Fibroblast of skin of right quadriceps (primary cell): ENCODE measurements around the gene IGFBP3.
"Not testable (repeated sequence)": the region's sequence is repeated elsewhere in the genome, so short reads cannot be mapped to it uniquely, and the experiment has no call there.

Source experiments
- DNase-seq: peaks from one replicate; pipeline ENCODE4 v3.0.0-alpha.2; 2013

IGFBP3 gene, protein sequence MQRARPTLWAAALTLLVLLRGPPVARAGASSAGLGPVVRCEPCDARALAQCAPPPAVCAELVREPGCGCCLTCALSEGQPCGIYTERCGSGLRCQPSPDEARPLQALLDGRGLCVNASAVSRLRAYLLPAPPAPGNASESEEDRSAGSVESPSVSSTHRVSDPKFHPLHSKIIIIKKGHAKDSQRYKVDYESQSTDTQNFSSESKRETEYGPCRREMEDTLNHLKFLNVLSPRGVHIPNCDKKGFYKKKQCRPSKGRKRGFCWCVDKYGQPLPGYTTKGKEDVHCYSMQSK

DNA sequence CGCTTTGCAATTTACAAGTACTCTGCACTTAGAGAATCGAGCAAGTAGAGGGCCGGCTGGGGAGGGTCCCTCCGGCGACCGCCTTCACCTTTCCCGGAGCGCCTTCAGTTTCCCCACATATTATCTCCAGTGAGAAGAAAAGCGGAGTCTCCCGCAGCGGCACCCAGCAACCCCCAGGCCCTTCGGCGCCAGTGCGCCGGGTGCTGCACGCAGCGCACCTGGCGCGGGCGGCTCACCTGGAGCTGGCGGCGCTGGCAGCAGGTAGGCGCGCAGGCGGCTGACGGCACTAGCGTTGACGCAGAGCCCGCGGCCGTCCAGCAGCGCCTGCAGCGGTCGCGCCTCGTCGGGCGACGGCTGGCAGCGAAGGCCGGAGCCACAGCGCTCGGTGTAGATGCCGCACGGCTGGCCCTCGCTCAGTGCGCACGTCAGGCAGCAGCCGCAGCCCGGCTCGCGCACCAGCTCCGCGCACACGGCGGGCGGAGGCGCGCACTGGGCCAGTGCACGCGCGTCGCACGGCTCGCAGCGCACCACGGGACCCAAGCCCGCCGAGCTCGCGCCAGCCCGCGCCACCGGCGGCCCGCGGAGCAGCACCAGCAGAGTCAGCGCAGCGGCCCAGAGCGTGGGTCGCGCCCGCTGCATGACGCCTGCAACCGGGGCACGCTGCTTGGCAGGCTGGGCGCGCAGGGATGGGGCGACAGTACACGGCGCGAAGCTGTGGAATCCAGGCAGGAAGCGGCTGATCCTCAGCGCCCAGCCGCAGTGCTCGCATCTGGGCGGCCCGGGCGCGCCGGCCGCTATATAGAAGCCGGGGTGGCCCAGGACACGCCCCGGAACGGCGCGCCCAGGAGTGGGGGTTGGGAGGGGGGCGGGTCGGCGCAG, at the start of gene IGFBP3:
Gene IGFBP3 (minus strand): TSS at position 771 of the 879 bp plus-strand sequence. CDS start 132 bp downstream, at position 639.
- DNase-seq = peak; percentile 69

DNA sequence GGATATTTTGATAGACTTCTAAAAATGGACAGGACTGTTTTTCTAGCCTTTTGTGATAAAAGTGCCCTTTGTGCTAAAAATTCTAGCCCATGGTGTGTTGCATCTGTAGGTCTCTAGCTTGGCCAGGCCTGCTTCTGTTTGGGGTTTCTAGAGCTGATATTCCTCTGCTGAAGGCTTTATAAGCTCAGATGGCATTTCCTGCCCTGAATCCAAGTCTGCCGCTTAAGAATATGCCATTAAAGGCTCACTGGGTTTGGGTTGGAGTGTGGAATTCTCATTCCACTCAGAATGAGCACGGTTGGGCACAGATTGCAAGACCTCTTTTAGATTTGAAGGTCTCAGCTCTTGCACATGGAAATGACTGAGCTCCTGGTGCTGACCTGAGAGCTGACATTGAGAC, 49.4 kb upstream of the IGFBP3 start:
- peak; percentile 11 for DNase-seq

DNA sequence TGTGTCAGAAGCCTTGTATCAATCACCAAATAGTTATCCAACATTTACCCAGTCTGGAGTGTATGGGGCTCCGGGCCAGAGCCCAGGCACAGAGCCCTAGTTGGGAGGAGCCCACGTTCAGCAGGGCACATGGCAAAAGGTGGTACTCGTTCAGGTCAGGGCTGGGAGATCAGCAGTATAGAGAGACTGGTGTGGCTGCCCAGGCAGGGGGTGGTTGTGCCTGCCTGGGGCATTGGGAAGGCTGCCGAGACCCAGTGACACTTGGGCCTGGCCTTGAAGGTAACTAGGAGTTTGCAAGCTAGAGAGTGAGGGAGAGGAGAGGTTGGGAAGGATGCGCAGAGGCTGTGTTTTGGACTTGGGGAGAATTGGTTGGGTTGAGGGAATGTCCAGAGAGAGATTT, 48.9 kb upstream of the IGFBP3 start:
- no peak for DNase-seq

DNA sequence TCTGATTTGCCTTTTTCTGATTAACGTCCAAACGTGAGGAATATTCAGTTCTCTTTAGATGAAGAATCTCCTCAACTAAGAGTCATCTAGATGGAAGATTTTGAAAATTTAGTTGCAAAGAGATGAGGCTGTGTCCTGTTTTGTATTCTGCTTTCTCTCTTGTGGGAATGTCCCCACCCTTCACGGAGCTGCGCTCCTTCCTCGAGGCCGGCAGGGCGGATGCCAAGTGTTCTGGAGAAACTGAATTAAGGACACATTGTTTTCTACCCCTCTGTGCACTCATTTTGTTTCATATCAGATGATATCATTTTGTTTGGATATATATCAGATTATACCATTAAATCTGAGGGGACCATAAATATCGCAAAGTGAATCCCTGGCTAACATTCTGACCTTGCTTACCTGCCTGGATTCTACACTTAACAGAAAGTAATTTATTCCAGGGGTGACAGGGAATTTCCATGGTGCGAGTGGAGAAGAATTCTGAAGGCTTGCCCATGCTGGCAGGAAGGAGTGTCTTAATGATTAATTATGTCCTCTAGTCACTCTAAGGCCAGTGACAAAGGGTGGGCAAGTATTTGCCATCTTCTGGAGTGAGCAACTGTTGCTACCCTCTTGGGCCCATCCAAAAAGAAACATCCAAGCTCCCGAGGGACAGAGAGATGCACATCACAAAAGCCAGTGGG, 47.9 kb upstream of the IGFBP3 start:
- no peak for DNase-seq

DNA sequence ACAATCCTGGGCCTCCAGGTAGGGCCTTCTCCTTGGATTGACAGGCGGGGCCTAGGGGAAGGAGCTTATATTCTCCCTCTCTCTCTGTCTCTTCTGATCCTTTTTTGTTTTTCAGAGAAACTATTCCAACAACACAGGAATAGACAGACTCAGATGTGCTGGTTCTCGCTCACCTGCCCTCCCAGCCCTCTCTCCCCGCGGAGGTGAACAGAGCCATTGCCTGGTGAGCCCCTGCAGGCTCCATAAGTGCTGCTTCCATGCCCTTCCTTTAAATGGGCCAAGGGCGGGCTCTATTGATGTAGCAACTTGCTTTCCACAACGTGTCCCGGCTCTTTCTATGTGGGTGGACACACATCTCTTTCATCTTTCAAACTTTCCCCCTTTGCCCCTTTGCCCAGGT, 47.2 kb upstream of the IGFBP3 start:
- no peak for DNase-seq

DNA sequence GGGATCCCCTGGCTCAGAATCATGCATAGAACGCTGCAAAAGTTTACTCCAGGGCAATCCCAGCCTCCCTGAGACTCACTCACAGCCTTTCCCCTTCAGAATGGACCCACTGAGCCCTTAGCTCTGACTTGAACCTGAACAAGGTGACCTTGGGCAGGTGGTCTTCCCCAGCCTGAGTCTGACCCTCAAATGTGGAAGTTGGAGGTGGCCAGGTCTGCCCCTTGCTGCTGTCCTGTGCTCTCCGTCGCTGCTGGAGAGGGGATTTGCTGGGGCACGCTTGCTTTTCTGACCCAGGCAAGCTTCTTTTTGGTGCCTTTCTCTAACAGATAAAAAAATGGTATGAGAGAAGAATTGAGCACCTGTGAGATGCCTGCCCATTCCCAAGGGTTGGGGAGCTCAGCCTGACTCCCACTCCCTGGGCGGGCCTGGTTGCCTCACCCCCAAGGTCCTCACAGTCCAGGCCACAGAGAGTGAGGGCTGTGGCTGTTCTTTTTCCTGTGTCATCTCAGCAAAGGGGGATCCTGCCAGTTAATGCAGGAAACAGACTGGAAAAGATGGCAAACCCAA, 46.6 kb upstream of the IGFBP3 start:
- DNase-seq = no peak

DNA sequence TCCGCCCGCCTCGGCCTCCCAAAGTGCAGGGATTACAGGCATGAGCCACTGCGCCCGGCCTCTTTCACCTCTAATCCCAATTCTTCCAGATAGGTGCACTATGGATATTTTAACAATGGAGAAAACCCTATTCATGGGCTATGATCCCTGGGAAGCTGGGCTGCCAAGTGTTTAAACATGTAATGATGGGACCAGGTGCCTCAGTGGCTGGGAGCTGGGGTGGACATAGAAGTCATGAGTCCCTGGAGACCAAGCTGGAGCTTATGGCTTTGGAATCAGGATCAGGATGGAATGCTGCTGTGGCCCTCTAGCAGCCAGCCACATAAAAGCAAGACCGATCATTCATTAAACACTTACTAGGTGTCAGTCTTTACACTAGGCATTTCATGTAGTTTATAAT, 41.8 kb upstream of the IGFBP3 start:
- DNase-seq = no peak

DNA sequence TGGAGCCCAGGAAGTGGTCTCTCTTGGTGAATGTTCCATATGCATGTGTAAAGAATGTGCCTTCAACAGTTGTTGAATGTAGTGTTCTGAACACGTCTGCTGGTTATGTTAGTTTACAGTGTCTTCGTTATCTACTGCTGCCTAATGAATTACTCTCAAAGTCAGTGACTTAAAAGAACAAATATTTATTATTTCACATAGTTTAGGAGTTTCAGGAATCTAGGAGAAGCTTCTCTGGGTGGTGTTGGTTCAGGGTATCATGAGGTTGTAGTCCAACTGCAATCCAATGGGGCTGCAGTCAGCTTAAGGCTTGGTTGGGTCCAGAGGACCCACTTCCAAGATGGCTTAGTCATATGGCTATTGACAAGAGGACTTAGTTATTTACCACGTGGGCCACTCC, 36.6 kb upstream of the IGFBP3 start:
- DNase-seq = no peak

DNA sequence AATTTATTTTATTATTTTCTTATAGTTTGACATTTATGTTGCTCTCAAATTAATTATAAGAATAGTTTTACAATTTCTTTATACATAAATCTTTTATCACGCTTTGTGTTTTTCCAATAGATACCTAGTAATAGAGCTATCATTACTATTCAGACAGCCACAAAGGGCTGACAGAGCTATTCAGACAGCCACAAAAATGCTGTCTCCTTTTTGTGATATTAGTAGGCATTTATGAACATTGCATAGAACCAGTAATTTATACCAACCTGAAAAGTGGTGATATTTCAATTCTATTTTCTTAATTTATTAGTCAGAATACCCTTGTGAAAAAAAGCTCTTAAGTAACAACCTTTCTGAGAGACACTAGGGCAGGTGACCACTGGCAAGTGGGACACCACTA, 34.2 kb upstream of the IGFBP3 start:
- no peak for DNase-seq

DNA sequence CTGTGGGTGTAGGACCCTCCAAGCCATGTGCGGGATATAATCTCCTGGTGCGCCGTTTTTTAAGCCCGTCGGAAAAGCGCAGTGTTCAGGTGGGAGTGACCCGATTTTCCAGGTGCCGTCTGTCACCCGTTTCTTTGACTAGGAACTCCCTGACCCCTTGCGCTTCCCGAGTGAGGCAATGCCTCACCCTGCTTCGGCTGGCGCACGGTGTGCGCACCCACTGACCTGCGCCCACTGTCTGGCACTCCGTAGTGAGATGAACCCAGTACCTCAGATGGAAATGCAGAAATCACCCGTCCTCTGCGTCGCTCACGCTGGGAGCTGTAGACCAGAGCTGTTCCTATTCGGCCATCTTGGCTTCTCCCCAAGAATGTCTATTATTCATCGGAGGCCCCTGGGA, 32.0 kb upstream of the IGFBP3 start:
- not testable (repeated sequence) for DNase-seq

DNA sequence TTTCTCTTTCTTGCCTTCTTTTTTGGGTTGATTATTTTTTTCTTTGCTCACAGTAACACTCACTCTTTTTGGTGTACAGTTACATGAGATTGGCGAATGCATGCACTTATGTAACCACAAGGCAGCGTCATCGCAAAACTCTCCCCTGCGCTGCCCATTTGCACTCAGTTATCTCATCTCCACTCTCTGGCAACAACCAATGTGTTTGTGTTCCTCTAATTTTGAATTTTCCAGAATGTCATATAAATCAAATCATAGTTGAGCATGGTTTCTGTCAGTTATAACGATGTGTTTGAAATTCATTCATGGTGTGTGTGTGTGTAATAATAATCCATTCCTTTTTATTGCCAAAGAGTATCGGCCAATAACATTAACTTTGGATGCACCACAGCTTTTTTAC, 23.0 kb upstream of the IGFBP3 start:
- DNase-seq = no peak

DNA sequence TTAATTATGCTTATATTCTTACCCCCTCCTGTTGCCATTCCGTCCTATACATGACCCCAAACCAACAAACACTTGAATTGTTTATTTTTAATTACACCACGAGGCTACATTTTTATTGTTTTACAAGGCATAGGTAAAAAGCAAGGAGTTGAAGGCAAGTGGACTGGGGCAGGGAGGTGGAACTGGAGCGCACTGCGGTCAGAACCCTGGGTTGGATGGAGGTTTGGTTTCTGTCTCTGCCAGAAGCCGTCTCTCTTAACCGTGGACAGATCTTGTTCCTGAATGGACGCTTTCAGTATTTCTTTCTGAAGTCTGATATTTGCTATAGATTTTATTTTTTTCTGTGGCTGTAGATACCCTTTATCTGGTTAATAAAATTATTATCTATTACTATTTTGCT, 19.9 kb upstream of the IGFBP3 start:
- no peak for DNase-seq

DNA sequence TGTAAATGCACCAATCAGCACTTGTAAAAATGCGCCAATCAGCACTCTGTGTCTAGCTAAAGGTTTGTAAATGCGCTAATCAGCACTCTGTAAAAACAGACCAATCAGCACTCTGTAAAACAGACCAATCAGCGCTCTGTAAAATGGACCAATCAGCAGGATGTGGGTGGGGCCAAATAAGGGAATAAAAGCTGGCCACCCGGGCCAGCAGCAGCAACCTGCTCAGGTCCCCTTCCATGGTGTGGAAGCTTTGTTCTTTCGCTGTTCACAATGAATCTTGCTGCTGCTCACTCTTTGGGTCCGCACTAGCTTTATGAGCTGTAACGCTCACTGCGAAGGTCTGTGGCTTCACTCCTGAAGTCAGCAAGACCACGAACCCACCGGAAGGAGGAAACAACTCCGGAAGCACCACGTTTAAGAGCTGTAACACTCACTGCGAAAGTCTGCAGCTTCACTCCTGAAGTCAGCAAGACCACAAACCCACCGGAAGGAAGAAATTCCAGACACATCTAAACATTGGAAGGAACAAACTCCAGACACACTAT, 19.2 kb upstream of the IGFBP3 start:
- not testable (repeated sequence) for DNase-seq

DNA sequence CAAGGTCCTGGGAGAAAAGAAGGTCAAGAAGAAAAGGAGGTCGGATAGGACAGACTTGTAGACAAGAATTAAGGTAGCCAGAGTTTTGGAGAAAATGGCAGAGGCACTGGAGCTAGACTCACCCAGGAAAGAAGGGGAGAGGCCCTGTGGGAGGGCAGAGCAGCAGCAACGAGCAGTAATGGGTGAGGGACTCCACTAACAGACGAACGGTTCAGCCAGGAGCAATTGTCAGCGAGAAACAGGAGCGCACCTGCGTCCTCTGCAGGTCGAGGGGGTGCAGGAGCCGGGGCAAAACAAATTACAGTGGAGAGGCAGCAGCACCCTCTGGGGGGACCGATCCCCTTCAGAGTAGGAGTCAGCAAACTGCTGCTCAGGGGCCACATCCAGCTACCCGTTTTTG, 18.5 kb upstream of the IGFBP3 start:
- no peak for DNase-seq

DNA sequence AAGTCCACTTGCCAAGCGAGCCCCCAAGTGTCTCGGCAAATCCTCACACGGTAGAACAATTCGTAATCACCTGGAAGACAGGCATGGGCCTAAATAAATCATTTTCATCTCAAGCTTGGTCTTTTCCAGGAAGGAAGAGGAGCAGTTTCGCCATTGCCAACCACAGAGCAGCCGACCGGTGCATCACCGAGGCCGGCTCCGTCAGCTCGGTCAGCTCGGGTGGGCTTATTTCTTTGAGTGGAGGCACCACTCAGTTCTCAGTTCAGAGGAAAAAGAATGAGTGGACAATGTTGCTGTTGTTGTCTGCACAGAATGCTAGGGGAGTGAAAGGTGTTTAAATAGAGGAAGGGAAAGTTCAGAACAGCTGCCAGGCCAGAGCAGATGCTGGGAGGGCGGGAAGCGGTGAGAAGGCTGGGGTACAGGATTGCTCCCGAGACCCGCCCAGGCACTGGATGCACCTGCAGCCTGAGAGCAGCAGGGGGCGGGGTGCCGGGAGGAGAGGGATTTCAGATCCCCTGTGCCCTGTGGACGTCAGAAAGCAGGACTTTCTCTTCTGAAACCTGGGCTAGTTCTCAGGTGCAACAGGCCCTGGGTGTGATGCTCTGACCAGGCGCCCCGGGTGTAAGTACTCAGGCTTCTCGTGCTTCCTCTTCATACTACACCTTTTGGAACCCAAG, 17.7 kb upstream of the IGFBP3 start:
- DNase-seq = no peak

DNA sequence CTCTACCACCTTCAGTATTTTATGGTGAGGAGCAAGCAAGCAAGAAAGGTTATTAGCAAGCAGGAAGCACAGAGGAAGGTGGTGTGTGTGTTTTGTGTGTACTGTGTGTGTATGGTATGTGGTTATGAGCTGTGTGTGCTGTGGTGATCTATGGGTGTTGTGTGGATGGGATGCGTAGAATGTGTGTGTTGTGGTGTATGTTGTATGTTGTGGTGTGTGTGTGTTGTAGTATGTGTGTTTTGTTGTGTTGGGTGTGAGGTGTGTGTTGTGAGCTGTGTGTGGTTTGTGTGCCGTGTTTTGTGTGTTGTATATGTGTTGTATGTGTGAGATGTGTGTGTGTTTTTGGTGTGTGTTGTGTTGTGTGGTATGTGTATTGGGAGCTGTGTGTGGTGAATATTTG, 16.8 kb upstream of the IGFBP3 start:
- no peak for DNase-seq

DNA sequence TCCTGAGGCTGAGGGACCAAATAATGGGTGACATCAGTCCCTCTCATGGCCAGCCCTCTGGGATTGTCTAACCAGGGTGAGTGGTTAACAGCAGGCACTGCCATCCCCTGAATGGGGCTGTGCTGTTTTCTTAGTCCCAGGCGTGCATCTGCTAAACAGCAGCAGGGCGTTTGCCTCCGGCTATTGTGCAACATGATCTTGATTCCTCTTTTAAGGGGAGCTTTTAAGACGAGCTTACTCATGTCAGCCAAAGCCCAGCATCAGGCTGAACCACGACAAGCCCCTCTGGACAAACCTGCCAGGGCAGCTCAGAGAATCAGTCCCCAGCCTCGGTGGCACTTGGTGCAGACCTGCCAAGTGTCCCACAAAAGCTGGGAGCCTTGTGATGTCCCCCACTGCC, 16.2 kb upstream of the IGFBP3 start:
- DNase-seq = no peak

DNA sequence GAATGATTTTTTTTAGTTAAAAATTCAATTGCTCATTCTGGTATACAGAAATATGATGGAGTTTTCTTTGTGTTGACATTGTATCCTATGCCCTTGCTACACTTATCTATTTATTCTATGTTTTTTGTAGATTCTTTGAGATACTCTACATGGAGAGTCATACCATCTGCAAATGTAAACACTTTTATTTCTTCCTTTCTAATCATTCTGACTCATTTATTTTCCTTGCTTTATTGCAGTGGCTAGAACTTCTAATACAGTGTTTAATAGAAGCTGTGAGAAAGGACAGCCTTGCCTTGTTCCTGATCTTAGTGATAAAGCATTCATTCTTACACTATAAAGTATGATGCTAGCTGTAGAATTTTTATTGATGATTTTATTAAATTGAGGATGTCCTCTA, 9.9 kb upstream of the IGFBP3 start:
- DNase-seq = no peak

DNA sequence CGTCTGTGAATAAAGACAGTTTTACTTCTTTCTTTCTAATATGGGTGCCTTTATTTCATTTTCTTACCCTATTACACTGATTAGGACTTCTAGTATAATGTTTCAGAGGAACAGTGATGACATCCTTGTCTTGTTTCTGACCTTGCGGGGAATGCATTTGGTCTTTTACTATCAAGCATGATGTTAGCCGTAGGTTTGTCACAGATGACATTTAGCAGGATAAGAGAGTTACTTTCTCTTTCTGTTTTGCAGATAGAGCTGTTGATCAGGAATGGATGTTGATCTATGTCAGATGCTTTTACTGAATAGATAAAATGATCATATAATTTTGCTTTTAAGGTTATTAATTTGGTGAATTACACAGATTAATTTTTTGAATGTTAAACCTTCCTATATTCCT, 6.6 kb upstream of the IGFBP3 start:
- no peak for DNase-seq

DNA sequence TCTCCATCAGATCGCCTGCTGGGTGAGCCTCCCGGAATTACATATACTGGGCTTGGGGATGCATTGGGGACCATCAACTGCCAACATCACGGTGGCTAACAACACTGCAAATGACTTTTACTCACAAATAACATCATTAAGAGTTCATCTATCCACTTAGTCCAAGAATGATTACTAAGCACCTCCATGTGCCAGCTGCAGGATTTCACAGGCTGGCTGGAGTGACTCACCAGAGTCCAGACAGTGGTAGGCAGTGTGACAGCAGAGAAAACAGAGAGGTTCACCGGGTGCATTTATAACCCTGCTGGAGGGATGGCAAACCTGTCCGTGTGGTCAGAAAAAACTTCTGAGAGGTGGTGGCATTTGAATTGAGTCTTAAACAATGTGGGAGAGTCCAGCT, 3.2 kb upstream of the IGFBP3 start:
- DNase-seq = peak; percentile 66

DNA sequence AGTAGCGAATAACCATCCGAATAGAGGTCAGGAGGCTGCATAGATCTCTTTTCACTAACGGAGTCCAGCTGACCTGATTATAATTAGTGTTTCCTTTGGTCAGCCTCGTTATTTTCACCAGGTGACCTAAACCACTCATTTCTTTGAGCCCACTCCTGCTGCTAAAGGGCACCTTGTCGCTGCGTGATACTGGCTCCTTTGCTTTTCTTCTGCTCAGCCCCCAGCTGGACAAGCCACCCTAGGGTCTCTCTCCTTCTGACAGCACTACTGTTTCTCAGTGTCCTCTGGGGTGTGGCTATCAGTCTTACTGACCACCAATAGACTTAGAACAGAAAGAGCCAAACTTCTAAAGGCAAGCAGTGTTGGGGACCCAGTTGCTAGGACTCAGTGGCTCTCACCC, 2.7 kb upstream of the IGFBP3 start:
- DNase-seq = no peak

DNA sequence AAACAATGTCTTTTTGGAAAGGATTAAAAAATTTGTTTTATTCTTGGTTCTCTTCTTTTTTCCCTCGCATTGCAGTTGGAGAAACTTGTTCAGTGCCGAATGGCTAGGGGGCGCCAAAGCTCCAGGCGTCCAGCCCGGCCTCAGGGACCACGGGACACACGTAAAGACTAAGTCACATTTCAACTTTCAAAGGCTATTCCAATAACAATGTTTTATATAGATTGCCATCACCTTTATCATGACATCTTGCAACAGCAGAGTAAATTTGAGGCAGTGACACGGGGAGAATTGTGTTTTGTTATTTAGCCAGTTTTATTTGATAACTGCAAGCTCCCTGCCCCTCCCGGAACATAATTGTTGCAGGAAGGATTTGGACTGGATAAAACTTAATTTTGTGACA, 2.2 kb upstream of the IGFBP3 start:
- peak; percentile 72 for DNase-seq

DNA sequence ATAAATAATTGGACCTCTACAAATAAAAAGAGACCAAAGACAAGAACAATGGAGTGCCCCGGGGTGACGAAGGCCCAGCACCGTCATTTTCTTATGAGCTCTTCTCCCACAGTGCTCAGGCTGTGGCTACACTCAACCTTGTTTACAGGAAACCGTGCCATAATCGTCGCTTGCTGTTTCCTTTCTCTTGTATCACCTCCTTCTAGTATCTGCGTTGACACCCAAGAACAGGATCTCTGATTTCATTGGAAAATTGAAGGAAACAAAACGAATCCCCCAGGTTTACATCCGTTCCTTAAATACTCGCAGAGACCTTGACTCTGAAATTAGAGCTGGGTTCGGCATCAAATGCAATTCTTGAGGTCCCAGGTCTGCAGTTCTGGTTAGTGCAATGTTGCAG, 1.7 kb upstream of the IGFBP3 start:
- no peak for DNase-seq
